ENCODE measurements around the gene PCA3.

GRCh38 chr9:76818271-76818670 lies 54.0 kb downstream of the PCA3 start:
- TF ChIP-seq CTCF (IDR thresholded peaks at IDR 0.05; ENCODE audit: poor library complexity, severe bottlenecking) = no peak
- TF ChIP-seq POLR2AphosphoS5 (IDR thresholded peaks at IDR 0.05) = no peak
- no peak for TF ChIP-seq EP300 (conservative IDR thresholded peaks at IDR 0.05; ENCODE audit: poor library complexity, severe bottlenecking)
- TF ChIP-seq TAF1 (IDR thresholded peaks at IDR 0.05; ENCODE audit: low read depth) = no peak
- no peak for TF ChIP-seq EZH2 (IDR thresholded peaks at IDR 0.05; ENCODE audit: borderline replicate concordance, insufficient read depth, low read length, poor library complexity, severe bottlenecking)
